Measurements from ENCODE around the gene DDB1.

DDB1 gene

GRCh38 chr11:61293867-61294716, 38.8 kb downstream of the DDB1 start:
- DNase-seq = no peak

- DNase-seq = no peak
Measured at GRCh38 chr11:61292356-61292755, 40.5 kb downstream of the DDB1 start.

- DNase-seq = no peak
Measured at GRCh38 chr11:61290905-61291690, 41.8 kb downstream of the DDB1 start.

DNA sequence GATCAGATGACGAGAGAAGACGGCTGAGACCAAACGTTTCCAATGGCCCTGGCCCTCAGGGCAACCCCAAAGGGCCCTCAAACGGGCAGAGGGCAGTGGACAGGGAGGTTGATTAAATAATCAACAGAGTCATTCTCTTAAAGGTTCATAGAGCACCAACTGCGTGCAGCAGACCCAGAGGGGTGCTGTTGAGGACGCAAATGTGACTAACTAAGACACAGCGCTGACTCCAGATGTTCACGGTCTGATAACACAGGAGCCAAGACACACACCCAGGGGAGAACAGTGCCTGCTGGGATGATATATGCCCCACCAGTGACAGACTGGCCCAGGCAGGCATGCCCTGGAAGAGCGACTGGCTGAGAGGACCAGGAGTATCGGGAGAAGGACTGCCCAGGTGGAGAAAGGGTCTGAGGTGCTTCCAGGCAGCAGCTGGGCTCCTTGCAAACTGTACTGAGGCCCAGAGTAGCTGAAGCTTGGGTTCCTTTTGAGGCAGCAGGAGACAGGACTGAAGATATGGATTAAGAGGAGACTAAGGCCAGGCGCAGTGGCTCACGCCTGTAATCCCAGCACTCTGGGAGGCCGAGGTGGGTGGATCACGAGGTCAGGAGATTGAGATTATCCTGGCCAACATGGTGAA, 45.4 kb downstream of the DDB1 start:
- no peak for DNase-seq

DNA sequence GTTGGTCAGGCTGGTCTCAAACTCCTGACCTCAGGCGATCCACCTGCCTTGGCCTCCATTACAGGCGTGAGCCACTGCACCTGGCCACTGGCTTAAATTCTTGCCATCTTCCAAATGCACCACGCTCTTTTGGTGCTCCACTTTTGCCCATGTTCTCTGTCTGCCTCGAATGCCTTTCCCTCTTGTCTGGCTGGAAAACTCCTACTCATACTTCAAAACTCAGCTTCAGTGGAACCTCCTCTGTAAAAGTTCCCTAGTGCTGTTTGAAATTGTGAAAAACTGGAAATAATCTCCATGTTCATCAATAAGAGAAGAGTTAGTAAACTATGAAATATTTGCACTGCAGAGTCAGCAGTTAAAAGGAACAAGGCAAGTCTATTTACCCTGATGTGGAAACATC, 49.3 kb downstream of the DDB1 start:
- DNase-seq = no peak

- DNase-seq = no peak
Measured at GRCh38 chr11:61281581-61282250, 51.2 kb downstream of the DDB1 start.

DNA sequence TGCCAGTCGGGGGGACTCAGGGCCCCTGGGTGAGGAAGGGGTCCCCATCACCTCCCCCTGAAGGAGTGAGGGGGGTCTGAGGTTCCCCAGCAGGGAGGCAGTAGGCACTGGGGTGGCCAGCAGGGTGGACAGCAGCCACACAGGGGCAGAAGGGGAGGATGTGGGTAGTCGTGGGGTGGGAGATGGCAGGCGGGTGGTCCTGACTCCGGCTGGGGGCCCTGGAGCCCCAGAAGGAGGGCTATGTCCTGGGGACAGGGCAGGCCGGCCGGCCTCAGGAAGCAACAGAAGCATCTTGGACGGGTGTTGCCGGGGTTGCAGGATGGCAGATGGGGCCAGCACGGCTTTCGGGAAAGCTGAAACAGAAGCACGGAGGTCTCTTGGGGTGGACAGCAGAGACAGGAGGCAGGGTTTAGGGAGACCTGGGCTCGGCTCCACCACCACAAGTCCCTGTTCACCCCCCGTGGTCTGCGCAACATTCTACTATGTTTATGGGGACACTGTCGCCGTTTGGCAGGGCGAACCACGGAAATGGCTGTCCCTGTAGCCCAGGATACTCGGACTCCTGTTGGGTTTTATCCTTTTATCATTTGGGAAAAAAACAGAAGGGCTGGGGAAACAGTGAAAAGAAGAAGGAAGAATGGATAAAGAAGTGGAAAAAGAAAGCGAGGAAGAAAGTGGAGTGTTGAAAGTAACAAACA, 51.9 kb downstream of the DDB1 start:
- DNase-seq = no peak

DNA sequence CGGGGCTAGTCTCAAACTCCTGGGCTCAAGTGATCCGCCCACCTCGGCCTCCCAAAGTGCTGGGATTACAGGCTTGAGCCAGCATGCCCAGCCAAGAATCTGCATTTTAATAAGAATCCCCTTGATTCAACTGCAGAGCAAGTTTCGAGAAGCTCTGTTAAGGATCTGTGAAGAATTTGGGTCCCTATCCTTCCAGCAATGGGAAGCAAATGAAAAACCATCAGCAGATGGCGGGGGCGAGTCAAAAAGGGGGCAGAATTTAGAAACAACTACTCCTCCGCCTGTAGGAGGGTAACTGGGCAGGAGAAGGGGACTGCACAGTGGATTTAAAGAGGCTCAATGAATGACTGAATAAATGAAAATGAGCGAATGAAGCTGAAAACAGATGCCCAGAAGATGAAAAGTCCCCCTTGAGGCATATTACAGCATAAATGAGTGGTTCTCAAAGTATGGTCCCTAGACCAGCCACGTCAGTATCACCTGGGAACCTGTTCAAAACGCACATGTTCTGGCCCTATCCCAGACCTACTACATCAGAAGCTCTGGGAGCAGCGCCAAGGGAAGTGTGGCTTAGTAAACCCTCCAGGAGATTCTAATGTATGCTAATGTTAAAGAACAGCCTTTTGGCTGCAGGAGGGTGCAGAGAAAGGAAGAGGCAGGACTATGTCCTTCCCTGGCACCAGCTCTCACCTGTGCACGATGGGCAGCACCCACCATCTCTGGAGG, 52.8 kb downstream of the DDB1 start:
- DNase-seq = no peak

- no peak for DNase-seq
Measured at GRCh38 chr11:61278001-61278470, 54.9 kb downstream of the DDB1 start.

DNA sequence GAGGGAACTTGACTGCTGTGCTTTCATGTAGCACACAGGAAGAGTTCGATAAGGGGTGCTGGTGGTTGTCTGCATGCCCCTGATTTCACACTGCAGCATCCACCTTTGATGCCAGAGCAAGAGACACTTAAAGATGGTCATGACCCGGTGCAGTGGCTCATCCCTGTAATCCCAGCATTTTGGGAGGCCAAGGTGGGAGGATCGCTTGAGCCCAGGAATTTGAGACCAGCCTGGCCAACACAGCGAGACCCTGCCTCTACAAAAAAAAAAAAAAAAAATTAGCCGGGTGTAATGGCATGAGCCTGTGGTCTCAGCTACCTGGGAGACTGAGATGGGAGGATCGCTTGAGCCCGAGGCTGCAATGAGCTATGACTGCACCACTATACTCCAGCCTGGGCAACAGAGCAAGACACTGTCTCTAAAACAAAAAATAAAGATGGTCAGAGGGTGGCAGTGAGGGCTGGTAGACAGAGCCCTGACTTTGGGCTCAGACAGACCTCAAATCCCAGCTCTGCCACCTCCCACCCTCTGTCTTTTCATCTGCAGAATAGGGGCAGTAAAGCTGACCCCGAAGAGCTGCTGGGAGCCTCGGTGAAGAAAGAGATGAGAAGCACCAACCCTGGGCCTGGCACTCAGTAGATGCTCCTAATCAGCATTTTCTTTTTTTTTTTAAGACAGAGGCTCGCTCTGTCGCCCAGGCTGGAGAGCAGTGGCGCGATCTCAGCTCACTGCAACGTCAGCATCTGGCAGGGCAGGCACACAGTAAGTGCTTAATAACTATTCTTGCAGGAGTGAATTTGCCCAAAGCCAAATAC, 55.5 kb downstream of the DDB1 start:
- DNase-seq = no peak

DNA sequence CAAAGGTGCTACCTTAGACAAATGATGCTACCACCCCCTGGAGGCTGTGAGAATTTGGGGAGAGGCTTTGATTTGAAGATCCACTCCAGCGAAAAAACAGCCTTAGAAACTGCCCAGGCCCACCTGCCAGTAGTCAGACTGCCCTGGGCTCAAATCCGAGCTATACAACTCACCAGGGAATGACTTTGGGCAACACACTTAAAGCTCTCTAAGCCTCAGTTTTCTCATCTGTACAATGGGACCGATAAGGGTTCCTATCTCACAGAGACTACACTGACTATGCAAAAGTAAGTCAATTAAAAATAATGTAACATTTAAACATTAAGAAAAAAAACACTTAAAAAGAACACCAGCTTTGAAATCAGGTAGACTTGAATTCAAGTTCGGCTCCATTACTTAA, 57.7 kb downstream of the DDB1 start:
- no peak for DNase-seq

DNA sequence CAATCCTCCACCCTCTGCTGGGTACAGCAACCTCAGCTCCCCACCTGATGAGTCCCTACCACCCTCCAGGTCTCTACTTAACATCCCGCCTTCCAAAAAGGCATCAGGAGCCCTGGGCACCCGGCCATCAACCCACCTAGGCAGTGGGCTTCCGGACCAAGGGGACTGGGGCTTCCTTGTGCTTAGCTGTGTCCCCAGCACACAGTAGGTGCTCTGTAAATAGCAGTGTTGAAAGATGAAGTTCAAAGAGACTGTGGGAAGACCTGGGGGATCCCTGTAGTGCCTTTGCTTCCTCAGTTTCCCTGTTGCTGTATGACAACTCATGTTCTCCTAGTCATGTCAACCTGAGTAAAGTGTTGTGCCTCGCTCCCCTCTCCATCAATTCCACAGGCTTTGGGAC, 58.8 kb downstream of the DDB1 start:
- DNase-seq = no peak

DNA sequence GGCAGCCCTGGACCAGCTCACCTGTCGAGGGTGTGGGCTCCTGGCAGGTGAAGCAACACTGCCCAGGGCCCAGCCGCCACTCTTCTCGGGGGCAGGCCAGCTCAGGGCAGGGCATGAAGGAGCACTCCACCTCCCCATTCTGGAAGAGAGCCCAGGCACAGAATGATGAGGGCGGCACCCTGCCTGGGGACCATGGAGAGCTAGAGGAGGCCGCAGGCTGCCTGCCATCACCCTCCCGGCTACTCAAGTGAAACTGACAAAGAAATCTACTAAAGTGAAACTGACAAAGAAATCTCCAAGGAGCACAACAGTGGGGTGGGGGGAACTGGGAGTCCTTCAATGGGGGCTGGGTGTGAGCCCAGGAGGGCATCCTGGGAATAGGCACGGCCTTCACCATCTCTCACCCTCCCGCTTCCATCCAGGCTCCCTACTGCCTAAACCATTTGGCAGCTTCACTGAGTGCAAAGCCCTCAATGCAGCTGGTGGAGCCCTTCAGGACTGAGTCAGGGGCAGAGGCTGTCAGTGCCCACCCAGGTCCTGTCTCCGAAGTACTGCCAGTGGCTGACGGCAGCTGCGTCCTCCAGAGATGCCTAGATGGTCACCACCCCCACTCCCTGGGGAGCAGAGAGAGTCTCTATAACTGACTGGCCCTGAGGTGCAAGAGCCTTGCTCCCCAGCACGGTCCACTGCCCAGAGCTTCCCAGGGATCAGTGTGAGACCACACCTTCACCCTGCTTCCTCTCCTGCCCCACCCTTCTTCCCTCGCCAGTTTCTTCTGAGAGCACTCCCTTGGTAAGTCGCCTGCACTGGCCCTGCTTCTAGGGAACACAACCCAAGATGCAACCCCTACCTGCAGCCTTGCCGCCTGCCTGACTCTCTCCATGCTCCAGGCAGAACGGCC, 59.5 kb downstream of the DDB1 start:
- DNase-seq = no peak

GRCh38 chr11:61272731-61273130, 60.2 kb downstream of the DDB1 start:
- DNase-seq = no peak

DNA sequence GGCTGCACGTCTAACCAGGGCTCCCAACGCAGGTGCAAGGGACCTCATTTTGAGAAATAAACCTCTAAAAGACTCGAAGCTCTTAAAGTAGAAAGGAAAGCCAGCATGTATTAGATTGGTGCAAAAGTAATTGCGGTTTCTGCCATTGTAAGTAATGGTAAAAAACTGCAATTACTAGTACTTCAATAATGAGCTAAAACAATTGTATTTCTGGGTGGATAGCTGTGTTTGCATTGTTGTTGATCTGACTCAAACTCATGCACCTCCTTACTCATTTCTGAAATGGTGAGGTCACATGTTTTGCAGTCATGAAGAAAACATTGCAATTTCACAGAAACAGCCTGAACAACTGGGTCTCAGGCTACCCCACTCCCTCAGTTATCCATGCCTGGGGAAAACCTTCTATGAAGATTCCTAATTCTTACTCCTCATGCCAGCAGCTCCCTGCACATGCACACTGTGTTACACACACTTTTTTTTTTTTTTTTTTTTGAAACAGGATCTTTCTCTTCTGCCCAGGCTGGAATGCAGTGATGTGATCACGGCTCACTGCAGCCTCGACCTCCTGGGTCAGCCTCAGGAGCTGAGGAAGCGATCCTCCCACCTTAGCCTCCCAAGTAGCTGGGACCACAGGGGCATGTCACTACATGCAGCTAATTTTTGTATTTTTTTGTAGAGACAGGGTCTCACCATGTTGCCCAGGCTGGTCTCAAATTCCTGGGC, 62.4 kb downstream of the DDB1 start:
- no peak for DNase-seq

DNA sequence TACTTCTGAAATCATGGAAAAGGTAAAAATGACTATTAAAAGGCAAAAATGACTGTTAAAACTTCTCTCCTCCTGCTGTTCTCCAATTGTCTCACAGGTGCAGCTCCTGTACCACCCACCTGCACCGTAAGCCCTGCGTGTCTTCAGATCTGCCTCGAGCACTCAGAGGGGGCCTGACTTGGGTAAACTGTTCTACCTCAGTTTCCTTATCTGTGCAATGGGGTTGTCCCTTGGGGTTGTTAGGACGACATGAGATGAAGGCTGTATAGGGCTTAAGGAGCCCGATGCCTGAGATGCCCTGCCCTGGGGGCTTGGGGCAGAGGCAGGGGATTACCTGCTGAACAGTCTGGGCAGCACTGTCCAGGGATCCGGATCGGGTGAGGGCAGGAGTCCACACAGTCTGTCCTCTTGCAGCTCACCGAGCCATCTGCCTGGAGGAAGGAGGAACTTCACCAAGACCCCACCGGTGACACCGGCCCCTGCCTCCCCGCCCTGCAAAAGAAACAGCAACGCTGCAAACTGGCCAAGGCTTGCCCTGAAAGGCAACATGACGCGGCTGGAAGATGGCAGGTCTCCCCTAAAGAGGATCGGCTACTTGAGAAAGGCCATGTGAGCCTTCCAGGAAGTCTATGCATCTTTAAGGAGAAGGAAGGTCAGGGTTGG, 64.2 kb downstream of the DDB1 start:
- no peak for DNase-seq

- DNase-seq = no peak
Measured at GRCh38 chr11:61267437-61267841, 65.5 kb downstream of the DDB1 start.

DNA sequence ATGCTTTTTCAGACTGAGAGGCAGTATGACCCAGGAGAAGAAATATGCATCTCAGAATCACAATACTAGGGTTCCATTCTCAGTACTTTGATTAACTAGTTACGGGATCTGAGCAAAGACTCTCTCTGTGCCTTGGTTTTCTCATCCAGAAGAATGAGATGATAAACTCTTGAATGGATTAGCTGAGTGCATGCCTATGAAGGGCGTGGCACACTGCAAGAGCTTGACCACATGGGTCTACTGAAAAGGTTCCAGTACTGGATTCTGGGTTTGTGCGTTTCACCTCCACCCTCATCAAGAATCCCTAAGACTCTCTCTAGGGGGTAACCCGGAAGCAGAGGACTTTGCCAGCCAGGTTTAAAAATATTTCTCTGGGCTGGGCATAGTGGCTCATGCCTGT, 66.3 kb downstream of the DDB1 start:
- no peak for DNase-seq
